ENCODE results near the gene INTU. TPM values are rescaled to one million over a fixed set of nuclear protein-coding genes. Genes with fewer than 3 reads are reported as not detected.
"Not testable (repeated sequence)": the region's sequence is repeated elsewhere in the genome, so short reads cannot be mapped to it uniquely, and the experiment has no call there.

The INTU gene
- total and polyA plus RNA-seq, 2 experiments from 2014 or later, result 3.9 to 18.0 TPM

DNA sequence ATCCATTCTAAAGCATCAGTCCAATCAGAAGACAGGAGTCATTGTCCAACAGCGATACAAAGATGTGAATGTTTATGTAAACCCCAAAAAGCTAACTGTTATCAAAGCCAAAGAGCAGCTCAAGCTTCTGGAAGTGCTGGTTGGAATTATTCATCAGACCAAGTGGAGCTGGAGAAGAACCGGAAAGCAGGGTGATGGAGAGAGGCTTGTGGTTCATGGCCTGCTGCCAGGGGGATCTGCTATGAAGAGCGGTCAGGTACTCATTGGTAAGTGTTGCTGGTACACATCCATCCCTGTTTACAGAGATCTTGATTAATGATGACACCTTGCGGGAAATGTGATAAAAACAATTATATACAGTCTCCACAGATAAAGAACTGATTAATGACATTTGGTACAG, 11.0 kb downstream of the INTU start:
- H3K27ac ChIP-seq, result no peak overlapping the region
- TF ChIP-seq, protein P1, sequence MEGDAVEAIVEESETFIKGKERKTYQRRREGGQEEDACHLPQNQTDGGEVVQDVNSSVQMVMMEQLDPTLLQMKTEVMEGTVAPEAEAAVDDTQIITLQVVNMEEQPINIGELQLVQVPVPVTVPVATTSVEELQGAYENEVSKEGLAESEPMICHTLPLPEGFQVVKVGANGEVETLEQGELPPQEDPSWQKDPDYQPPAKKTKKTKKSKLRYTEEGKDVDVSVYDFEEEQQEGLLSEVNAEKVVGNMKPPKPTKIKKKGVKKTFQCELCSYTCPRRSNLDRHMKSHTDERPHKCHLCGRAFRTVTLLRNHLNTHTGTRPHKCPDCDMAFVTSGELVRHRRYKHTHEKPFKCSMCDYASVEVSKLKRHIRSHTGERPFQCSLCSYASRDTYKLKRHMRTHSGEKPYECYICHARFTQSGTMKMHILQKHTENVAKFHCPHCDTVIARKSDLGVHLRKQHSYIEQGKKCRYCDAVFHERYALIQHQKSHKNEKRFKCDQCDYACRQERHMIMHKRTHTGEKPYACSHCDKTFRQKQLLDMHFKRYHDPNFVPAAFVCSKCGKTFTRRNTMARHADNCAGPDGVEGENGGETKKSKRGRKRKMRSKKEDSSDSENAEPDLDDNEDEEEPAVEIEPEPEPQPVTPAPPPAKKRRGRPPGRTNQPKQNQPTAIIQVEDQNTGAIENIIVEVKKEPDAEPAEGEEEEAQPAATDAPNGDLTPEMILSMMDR (IDR thresholded peaks at IDR 0.05; ENCODE audit: low read depth, low read length), result no peak
- no peak overlapping the region for H3K4me3 ChIP-seq
- DNase-seq (ENCODE audit: low read depth in 1 of 2, low spot score in 1 of 2), result no peak
- H3K27me3 ChIP-seq, result no peaks in the 10 kb centered on the region
- no peaks in the 10 kb centered on the region for H3K9me3 ChIP-seq (ENCODE audit: low read depth)
- no peaks in the 10 kb centered on the region for H3K4me1 ChIP-seq (ENCODE audit: low read depth)
- H3K36me3 ChIP-seq, result peaks cover 5% of the 10 kb centered on the region

DNA sequence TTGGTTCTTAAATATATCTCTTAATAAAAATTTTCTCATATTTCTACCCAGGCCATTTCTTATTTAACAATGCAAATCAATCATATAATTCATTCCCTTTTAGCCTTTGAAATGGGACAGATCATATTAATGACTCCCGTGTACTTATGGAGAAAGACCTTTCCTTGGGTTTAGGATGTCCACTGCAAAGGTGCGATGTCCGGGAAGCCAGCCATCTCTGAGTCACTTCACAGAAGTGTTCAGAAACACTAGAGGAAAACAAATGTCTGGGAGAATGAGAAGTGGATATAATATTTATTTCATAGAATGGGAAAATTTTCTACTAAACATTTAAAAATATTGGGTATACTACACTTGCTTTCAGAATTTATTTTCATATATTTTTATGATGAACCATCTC, 15.3 kb downstream of the INTU start:
- TF ChIP-seq, protein P1 (IDR thresholded peaks at IDR 0.05; ENCODE audit: low read depth, low read length), result no peak
- Histone ChIP-seq H3K27me3 (no peaks in the 10 kb centered on the region), H3K9me3 (ENCODE audit: low read depth) (no peaks in the 10 kb centered on the region), H3K4me3 (no peak overlapping the region), H3K27ac (no peak overlapping the region), H3K36me3 (peaks cover 5% of the 10 kb centered on the region), H3K4me1 (ENCODE audit: low read depth) (no peaks in the 10 kb centered on the region)
- DNase-seq (ENCODE audit: low read depth in 1 of 2, low spot score in 1 of 2), result no peak

DNA sequence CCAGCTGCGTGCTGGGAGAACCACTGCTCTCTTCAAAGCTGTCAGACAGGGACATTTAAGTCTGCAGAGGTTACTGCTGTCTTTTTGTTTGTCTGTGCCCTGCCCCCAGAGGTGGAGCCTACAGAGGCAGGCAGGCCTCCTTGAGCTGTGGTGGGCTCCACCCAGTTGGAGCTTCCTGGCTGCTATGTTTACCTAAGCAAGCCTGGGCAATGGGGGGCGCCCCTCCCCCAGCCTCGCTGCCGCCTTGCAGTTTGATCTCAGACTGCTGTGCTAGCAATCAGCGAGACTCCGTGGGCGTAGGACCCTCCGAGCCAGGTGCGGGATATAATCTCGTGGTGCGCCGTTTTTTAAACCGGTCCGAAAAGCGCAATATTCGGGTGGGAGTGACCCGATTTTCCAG, 22.8 kb downstream of the INTU start:
- peak overlapping the region; percentile 43 for H3K27ac ChIP-seq
- H3K36me3 ChIP-seq; H3K27me3 ChIP-seq; H3K4me1 ChIP-seq (ENCODE audit: low read depth); H3K9me3 ChIP-seq (ENCODE audit: low read depth); DNase-seq (ENCODE audit: low read depth in 1 of 2, low spot score in 1 of 2): not testable (repeated sequence)
- H3K4me3 ChIP-seq, result peak overlapping the region; percentile 19

DNA sequence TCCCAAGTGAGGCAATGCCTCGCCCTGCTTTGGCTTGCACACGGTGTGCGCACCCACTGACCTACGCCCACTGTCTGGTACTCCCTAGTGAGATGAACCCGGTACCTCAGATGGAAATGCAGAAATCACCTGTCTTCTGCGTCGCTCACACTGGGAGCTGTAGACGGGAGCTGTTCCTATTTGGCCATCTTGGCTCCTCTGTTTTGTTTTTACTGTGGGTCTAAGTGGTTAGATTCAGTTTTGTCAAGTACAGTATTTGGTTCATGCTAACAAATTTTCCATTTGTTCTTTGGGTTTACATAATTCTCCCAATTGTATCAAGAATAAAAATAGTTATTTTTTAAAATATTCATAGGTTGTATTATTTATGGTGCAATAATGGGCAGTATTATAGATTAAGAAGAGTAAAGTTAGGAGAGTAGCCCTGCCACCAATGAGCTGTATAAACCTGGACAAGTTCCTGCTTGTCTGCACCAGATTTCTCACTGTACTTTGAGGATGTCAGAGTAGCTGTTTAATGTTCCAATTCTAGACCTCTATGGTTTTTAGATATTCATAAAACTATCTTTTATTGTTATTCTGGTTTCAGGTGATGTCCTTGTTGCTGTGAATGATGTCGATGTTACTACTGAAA, 23.4 kb downstream of the INTU start:
- H3K9me3 ChIP-seq (ENCODE audit: low read depth), result no peaks in the 10 kb centered on the region
- no peaks in the 10 kb centered on the region for H3K36me3 ChIP-seq
- DNase-seq (ENCODE audit: low read depth in 1 of 2, low spot score in 1 of 2), result no peak
- TF ChIP-seq, protein P1 (IDR thresholded peaks at IDR 0.05; ENCODE audit: low read depth, low read length), result no peak
- peak overlapping the region; percentile 43 for H3K27ac ChIP-seq
- H3K4me1 ChIP-seq (ENCODE audit: low read depth), result no peaks in the 10 kb centered on the region
- H3K4me3 ChIP-seq, result peak overlapping the region; percentile 19
- no peaks in the 10 kb centered on the region for H3K27me3 ChIP-seq

DNA sequence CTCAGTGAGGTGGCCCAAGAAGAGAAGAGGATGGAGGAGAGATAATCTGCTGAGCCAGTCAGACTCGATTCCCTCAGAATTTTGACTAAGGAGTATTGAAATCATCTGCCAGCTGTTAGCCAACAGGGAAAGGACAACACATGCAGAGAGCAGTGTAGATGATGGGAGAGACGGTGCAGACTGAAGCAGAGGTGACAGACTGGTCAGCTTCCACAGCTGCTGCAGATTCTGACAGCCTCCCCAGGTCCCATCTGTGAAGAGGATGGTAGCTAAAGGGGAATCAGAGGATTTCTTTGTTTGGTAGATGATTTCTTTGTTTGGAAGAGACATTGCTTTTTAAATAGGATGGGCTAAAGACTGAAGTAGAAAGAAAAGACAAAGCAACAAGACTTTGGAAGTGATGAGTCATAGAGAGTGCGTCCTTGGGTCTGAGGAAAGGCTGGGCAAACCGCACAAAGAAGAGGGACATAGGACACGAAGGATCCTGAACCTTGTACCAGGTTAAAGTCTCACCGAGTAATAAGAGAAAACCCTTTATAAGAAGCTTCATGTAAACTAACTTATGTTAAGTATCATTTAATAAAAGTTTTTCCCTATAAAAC, 27.6 kb downstream of the INTU start:
- no peaks in the 10 kb centered on the region for H3K9me3 ChIP-seq (ENCODE audit: low read depth)
- no peaks in the 10 kb centered on the region for H3K27me3 ChIP-seq
- H3K4me3 ChIP-seq, result no peak overlapping the region
- TF ChIP-seq, protein P1 (IDR thresholded peaks at IDR 0.05; ENCODE audit: low read depth, low read length), result no peak
- DNase-seq (ENCODE audit: low read depth in 1 of 2, low spot score in 1 of 2), result no peak
- H3K27ac ChIP-seq, result no peak overlapping the region
- no peaks in the 10 kb centered on the region for H3K4me1 ChIP-seq (ENCODE audit: low read depth)
- H3K36me3 ChIP-seq, result no peaks in the 10 kb centered on the region

DNA sequence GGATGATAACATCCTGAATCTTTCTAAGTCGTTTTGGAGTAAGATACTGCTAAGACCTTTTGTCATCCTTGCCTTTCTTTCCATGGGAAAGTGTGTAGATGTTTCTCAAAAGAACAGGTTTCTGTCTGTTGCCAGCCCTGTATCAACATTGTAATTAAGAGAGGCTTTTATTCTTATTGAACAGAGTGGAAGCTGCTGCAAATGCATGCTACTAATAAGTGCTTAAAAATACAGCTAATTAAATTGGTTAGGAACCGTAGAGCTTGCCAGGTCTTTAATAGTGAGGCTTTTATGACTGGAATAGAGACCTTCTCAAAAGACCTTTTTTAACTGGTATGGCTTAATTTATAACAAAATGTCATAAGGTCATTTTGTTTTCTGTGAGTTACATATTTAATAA, 34.4 kb downstream of the INTU start:
- no peaks in the 10 kb centered on the region for H3K9me3 ChIP-seq (ENCODE audit: low read depth)
- H3K4me3 ChIP-seq, result no peak overlapping the region
- DNase-seq (ENCODE audit: low read depth in 1 of 2, low spot score in 1 of 2), result no peak
- no peaks in the 10 kb centered on the region for H3K4me1 ChIP-seq (ENCODE audit: low read depth)
- no peaks in the 10 kb centered on the region for H3K27me3 ChIP-seq
- H3K27ac ChIP-seq, result no peak overlapping the region
- TF ChIP-seq, protein P1 (IDR thresholded peaks at IDR 0.05; ENCODE audit: low read depth, low read length), result no peak
- H3K36me3 ChIP-seq, result no peaks in the 10 kb centered on the region

Measured in cardiac muscle cell (in vitro differentiated cells and primary cell).